ENCODE results near the gene RTTN. TPM values are rescaled to one million over a fixed set of nuclear protein-coding genes. Genes with fewer than 3 reads are reported as not detected.

Gene RTTN
- total and polyA plus RNA-seq, 2 experiments from 2014 or later = 7.2 to 31.0 TPM

GRCh38 chr18:70227438-70227837 is 22.0 kb upstream of the RTTN start (continued):
- TF ChIP-seq ZNF462 (CRISPR knock-in tag; IDR thresholded peaks at IDR 0.05) = no peak

- Mint-ChIP-seq H3K36me3 (ENCODE audit: low read depth) (no peaks in the 10 kb centered on the region), H3K4me1 (peaks cover 14% of the 10 kb centered on the region), H3K4me3 (no peak overlapping the region), H3K27me3 (ENCODE audit: insufficient read depth, low read depth, poor library complexity) (peaks cover 4% of the 10 kb centered on the region), H3K9me3 (peaks cover under 1% of the 10 kb centered on the region; the same call in 1 of the 3 replicates), H3K27ac (no peak overlapping the region)
- Histone ChIP-seq H4K20me1 (replicated peaks; ENCODE audit: insufficient read depth) (no peaks in the 10 kb centered on the region; the same call in 1 of the 2 replicates), H3K4me1 (ENCODE audit: insufficient read depth) (no peaks in the 10 kb centered on the region), H3K79me2 (replicated peaks; ENCODE audit: insufficient read depth) (no peaks in the 10 kb centered on the region), H3K4me3 (no peak overlapping the region), H3F3A (replicated peaks; ENCODE audit: low read depth) (no peaks in the 10 kb centered on the region), H3K4me2 (no peak overlapping the region; the same call in 1 of the 2 replicates), H3K27me3 (ENCODE audit: insufficient read depth) (no peaks in the 10 kb centered on the region), H3K9me2 (ENCODE audit: insufficient read depth) (no peaks in the 10 kb centered on the region), H3K36me3 (ENCODE audit: insufficient read depth) (no peaks in the 10 kb centered on the region), H3K27ac (ENCODE audit: low read depth) (no peak overlapping the region), H2AFZ (no peak overlapping the region)
- no peak for ATAC-seq
- no peak for DNase-seq (ENCODE audit: low spot score)
- no peak for TF ChIP-seq ZNF331 (CRISPR knock-in tag; IDR thresholded peaks at IDR 0.05; ENCODE audit: low read depth)
- no peak for TF ChIP-seq NANOG (IDR thresholded peaks at IDR 0.05; ENCODE audit: borderline replicate concordance)
- TF ChIP-seq ETS1 (IDR thresholded peaks at IDR 0.05) = no peak
- TF ChIP-seq EZH2 (IDR thresholded peaks at IDR 0.05; ENCODE audit: low read depth, unreplicated experiment) = no peak
- TF ChIP-seq ZNF462 (CRISPR knock-in tag; IDR thresholded peaks at IDR 0.05) = no peak
- TF ChIP-seq EZH2phosphoT487 (IDR thresholded peaks at IDR 0.05; ENCODE audit: unreplicated experiment) = no peak
- TF ChIP-seq POLR2AphosphoS5 (IDR thresholded peaks at IDR 0.05; ENCODE audit: low read depth) = no peak
- TF ChIP-seq ZNF114 (CRISPR knock-in tag; IDR thresholded peaks at IDR 0.05) = no peak
- TF ChIP-seq STAT1 (IDR thresholded peaks at IDR 0.05; ENCODE audit: unreplicated experiment) = no peak
- no peak for TF ChIP-seq CREB1 (CRISPR knock-in tag; IDR thresholded peaks at IDR 0.05; ENCODE audit: low read depth)
Observed at GRCh38 chr18:70221915-70222278, 16.4 kb upstream of the RTTN start.

Measured in GM23338 (cell line).